Adrenal gland (tissue), 12 donors: ENCODE data around the gene N4BP2L2. TPM values are rescaled to one million over a fixed set of nuclear protein-coding genes. Genes with fewer than 3 reads are reported as not detected.

Experiments
- DNase-seq, 7 donors: peaks; one replicate each; pipeline ENCODE4 v3.0.0-alpha.2; 2019 to 2020
- H3K27ac ChIP-seq, 5 donors: fragments of 200-600 bp; sonication (generic) in 4 of 5; 1 replicate in 3 of 5; 2 replicates in 2 of 5; pipeline versions ENCODE4 v1.5.1 to v1.8.0; 2016 to 2020; ENCODE audit warnings: mild to moderate bottlenecking in 1 of 5
- H3K27me3 ChIP-seq: fragments of 200-600 bp; 2 replicates; pipeline ENCODE4 v1.8.0; 2021
- H3K36me3 ChIP-seq, 2 donors: fragments of 200-600 bp; replicated peaks in 1 of 2; 1 replicate in 1 of 2; 2 replicates in 1 of 2; pipeline versions ENCODE4 v1.5.1 to v1.8.0; 2018 to 2022
- H3K4me1 ChIP-seq, 2 donors: fragments of 200-600 bp; replicated peaks in 1 of 2; 1 replicate in 1 of 2; 2 replicates in 1 of 2; pipeline versions ENCODE4 v1.5.1 to v1.8.0; 2018 to 2021
- H3K4me3 ChIP-seq, 4 donors: fragments of 200-600 bp; sonication (generic) in 3 of 4; one replicate each; pipeline ENCODE4 v1.5.1; 2016 to 2018
- H3K9me3 ChIP-seq, 3 donors: fragments of 200-600 bp; sonication (generic) in 1 of 3; replicated peaks in 1 of 3; 1 replicate in 2 of 3; 2 replicates in 1 of 3; pipeline versions ENCODE4 v1.5.1 to v1.8.0; 2016 to 2021
- CTCF ChIP-seq, 6 experiments: fragments of 450-650 bp in 4 of 6; fragments of 200-600 bp in 2 of 6; sonication (generic) in 1 of 6; IDR thresholded peaks; 1 replicate in 5 of 6; 2 replicates in 1 of 6; pipeline versions ENCODE4 v1.5.1 to v1.8.0; 2016 to 2021; ENCODE audit warnings: antibody characterized with exemption in 6 of 6, mild to moderate bottlenecking in 2 of 6, moderate library complexity in 1 of 6
- POLR2A ChIP-seq, 2 donors: fragments of 450-650 bp; IDR thresholded peaks; one replicate each; pipeline ENCODE4 v1.6.1; 2017; ENCODE audit warnings: antibody characterized with exemption in 2 of 2, mild to moderate bottlenecking in 2 of 2, moderate library complexity in 1 of 2
- WGBS, 4 donors: extraction: QIAGEN DNeasy Blood & Tissue Kit in 2 of 4; methylation state at CpG; one replicate each; pipeline versions ENCODE4 v1.1.5 to v1.1.7; 2013 to 2017; 5-methylcytosine and 5-hydroxymethylcytosine counted together
- intact Hi-C, 2 donors: fragments of 100-400 bp; cut with DNase I; formaldehyde crosslinking; loops; one replicate each; pipeline versions ENCODE4 v1.14.1 to v1.15.0; 2022 to 2023
- polyA plus RNA-seq, 3 donors: library from polyadenylated mRNA; stranded (reverse); fragments of 200-250 nt in 2 of 3; fragments of 350-450 nt in 1 of 3; fragmentation: Illumina TruSeq in 1 of 3; extraction: RNeasy Lipid Tissue Mini Kit (QIAGEN cat#74804) in 1 of 3; gene quantifications; one replicate each; pipeline ENCODE4 v1.2.3, GENCODE V29; 2013 to 2014
- total RNA-seq, 9 donors: library from RNA; depleted of rRNA in 4 of 9; stranded (reverse); fragments of >200 nt in 4 of 9; fragments of 120-200 nt in 1 of 9; fragmentation: NEBNext Ultra II Directional in 1 of 9; extraction: Animal tissue kit (Norgen Biotek cat#: 25700) in 1 of 9; gene quantifications; one replicate each; pipeline versions ENCODE4 v1.1.0 to v1.2.4, GENCODE V29; 2013 to 2023
- donor health status: healthy with polysubstance abuse.
- donor health status: Bipolar disorder and iron deficiency.
- donor health status: DM: yes; HTN: yes; CAD: no.
- donor health status: DM: no; HTN: no; CAD: no.
- donor health status: DM: no; HTN: no; CAD: no.
- donor health status: DM: yes; HTN: yes; CAD: no.

N4BP2L2 gene
- total and polyA plus RNA-seq, 12 donors, result 34.1 to 321 (median 117) TPM

- intact Hi-C loops, result loop anchor here in 1 of 2 donors (10.0 kb wide), 1 partner anchor 110 kb away; the partner anchor contains the start of gene N4BP2L2
- Histone ChIP-seq H3K36me3 (no peaks in the 10 kb centered on the region), H3K4me1 (peaks cover 0 to 21% of the 10 kb centered on the region in 2 donors), H3K27ac (no peak overlapping the region), H3K9me3 (no peaks in the 10 kb centered on the region), H3K4me3 (no peak overlapping the region), H3K27me3 (no peaks in the 10 kb centered on the region)
- 92 to 98% (median 95%) methylated on average over 7 of the region's 7 CpGs for WGBS, 4 donors
- DNase-seq, result no peak
- no peak for TF ChIP-seq CTCF (IDR thresholded peaks at IDR 0.05)
- no peak for TF ChIP-seq POLR2A (IDR thresholded peaks at IDR 0.05)
These were observed 113.4 kb downstream of the N4BP2L2 start for GRCh38 chr13:32425158-32425557.

- no peak for DNase-seq
- Histone ChIP-seq H3K27me3 (no peaks in the 10 kb centered on the region), H3K9me3 (no peaks in the 10 kb centered on the region), H3K27ac (no peak overlapping the region), H3K4me1 (peaks cover 0 to 14% of the 10 kb centered on the region in 2 donors), H3K36me3 (no peaks in the 10 kb centered on the region), H3K4me3 (no peak overlapping the region)
- intact Hi-C loops, result loop anchor here in 1 of 2 donors (10.0 kb wide), 1 partner anchor 111 kb away; the partner anchor contains the start of gene N4BP2L2
- TF ChIP-seq POLR2A (IDR thresholded peaks at IDR 0.05), result no peak
- no peak for TF ChIP-seq CTCF (IDR thresholded peaks at IDR 0.05)
- WGBS, 4 donors, result 82 to 89% (median 85%) methylated on average over 3 of the region's 3 CpGs
These were observed 115.0 kb downstream of the N4BP2L2 start for GRCh38 chr13:32423592-32423991.

GRCh38 chr13:32419862-32420261 lies 118.7 kb downstream of the N4BP2L2 start:
- no peaks in the 10 kb centered on the region for H3K9me3 ChIP-seq
- H3K27me3 ChIP-seq, result no peaks in the 10 kb centered on the region
- H3K36me3 ChIP-seq, result no peaks in the 10 kb centered on the region
- no peak for DNase-seq
- no peak for TF ChIP-seq POLR2A (IDR thresholded peaks at IDR 0.05)
- TF ChIP-seq CTCF (IDR thresholded peaks at IDR 0.05), result no peak
- no peak overlapping the region for H3K27ac ChIP-seq
- intact Hi-C loops, result loop anchor here in 1 of 2 donors (10.0 kb wide), 1 partner anchor 115 kb away; the partner anchor contains the start of gene N4BP2L2
- H3K4me1 ChIP-seq, result no peaks in the 10 kb centered on the region
- WGBS, 4 donors, result 90 to 100% (median 95%) methylated on average over 1 to 2 of the region's 2 CpGs
- no peak overlapping the region for H3K4me3 ChIP-seq

- Histone ChIP-seq H3K4me3 (no peak overlapping the region), H3K4me1 (no peaks in the 10 kb centered on the region), H3K36me3 (no peaks in the 10 kb centered on the region), H3K27me3 (no peaks in the 10 kb centered on the region), H3K27ac (no peak overlapping the region), H3K9me3 (no peaks in the 10 kb centered on the region)
- TF ChIP-seq POLR2A (IDR thresholded peaks at IDR 0.05), result no peak
- TF ChIP-seq CTCF (IDR thresholded peaks at IDR 0.05), result no peak
- intact Hi-C loops, result no loop called here
- no peak for DNase-seq
- 94 to 98% (median 96%) methylated on average over 1 of the region's 1 CpG for WGBS, 4 donors
These were observed 120.6 kb downstream of the N4BP2L2 start for GRCh38 chr13:32417995-32418394.
